NB4 (cell line): ENCODE data around the gene SERGEF.
A peak's percentile ranks its signal among the peaks of the same experiment; 100 is the strongest.

Experiments used
- DNase-seq: peaks from one replicate; pipeline ENCODE4 v3.0.0; 2010; ENCODE audit warnings: low read depth
- H3K4me3 ChIP-seq: one replicate; pipeline ENCODE4 v1.5.1; 2011; ENCODE audit warnings: mild to moderate bottlenecking, low read depth, low read length, moderate library complexity
- CTCF ChIP-seq: IDR thresholded peaks from one replicate; pipeline ENCODE4 v1.5.1; 2012; ENCODE audit warnings: low read depth, low read length
- MAX ChIP-seq: IDR thresholded peaks from 2 replicates; pipeline ENCODE4 v1.6.1; 2011; ENCODE audit warnings: low read depth, low read length
- MYC ChIP-seq: IDR thresholded peaks from 2 replicates; pipeline ENCODE4 v1.6.1; 2011; ENCODE audit warnings: low read depth, low read length
- POLR2A ChIP-seq: IDR thresholded peaks from 2 replicates; pipeline ENCODE4 v1.6.1; 2011; ENCODE audit warnings: mild to moderate bottlenecking; ENCODE audit not compliant: insufficient read length; ENCODE audit errors: extremely low read depth

Gene SERGEF

GRCh38 chr11:17851697-17852096 is 161.2 kb downstream of the SERGEF start:
- TF ChIP-seq MYC (no peak), CTCF (no peak), POLR2A (no peak), MAX (no peak)
- DNase-seq = no peak
- no peak overlapping the region for H3K4me3 ChIP-seq

- no peak overlapping the region for H3K4me3 ChIP-seq
- TF ChIP-seq POLR2A = no peak
- DNase-seq = no peak
Observed at GRCh38 chr11:17850336-17850735, 162.5 kb downstream of the SERGEF start.

GRCh38 chr11:17848715-17849114 is 164.1 kb downstream of the SERGEF start:
- DNase-seq = no peak
- TF ChIP-seq MYC (no peak), CTCF (no peak), MAX (no peak), POLR2A (no peak)
- no peak overlapping the region for H3K4me3 ChIP-seq

- DNase-seq = peak; percentile 8
- H3K4me3 ChIP-seq = no peak overlapping the region
- TF ChIP-seq CTCF (no peak), MAX (no peak), MYC (no peak), POLR2A (no peak)
Observed at GRCh38 chr11:17846852-17847453, 165.9 kb downstream of the SERGEF start.

- no peak overlapping the region for H3K4me3 ChIP-seq
- DNase-seq = no peak
- TF ChIP-seq MAX = no peak
- no peak for TF ChIP-seq MYC
- no peak for TF ChIP-seq POLR2A
- no peak for TF ChIP-seq CTCF
Observed at GRCh38 chr11:17845431-17845881, 167.4 kb downstream of the SERGEF start.

- H3K4me3 ChIP-seq = no peak overlapping the region
- TF ChIP-seq MAX (no peak), POLR2A (no peak), MYC (no peak), CTCF (no peak)
- peak; percentile 4 for DNase-seq
Observed at GRCh38 chr11:17840101-17840548, 172.7 kb downstream of the SERGEF start.
